ENCODE results near the gene TYSND1. TPM values are rescaled to one million over a fixed set of nuclear protein-coding genes. Genes with fewer than 3 reads are reported as not detected.

Gene TYSND1
- total RNA-seq, 1 experiment from 2014 or later, result 23.6 TPM

- Histone ChIP-seq H3K79me2 (ENCODE audit: low read length) (peaks cover 34% of the 10 kb centered on the region), H3K4me3 (ENCODE audit: low read length) (no peak overlapping the region), H4K20me1 (ENCODE audit: insufficient read depth, low read depth, low read length) (no peaks in the 10 kb centered on the region), H3K27ac (ENCODE audit: low read length) (no peak overlapping the region), H3K27me3 (ENCODE audit: low read length) (no peaks in the 10 kb centered on the region), H3K4me2 (ENCODE audit: low read depth, low read length, poor library complexity, severe bottlenecking) (no peak overlapping the region), H3K36me3 (ENCODE audit: insufficient read depth, low read length) (peaks cover 3% of the 10 kb centered on the region; the same call in 1 of the 2 replicates), H3K9ac (ENCODE audit: low read length) (no peak overlapping the region), H3K9me2 (replicated peaks; ENCODE audit: insufficient read depth, low read length) (no peaks in the 10 kb centered on the region), H3K4me1 (ENCODE audit: low read length) (peaks cover 29% of the 10 kb centered on the region), H2AFZ (ENCODE audit: low read length) (no peak overlapping the region), H3K9me3 (ENCODE audit: low read length) (no peaks in the 10 kb centered on the region)
- no peak for DNase-seq
Observed at GRCh38 chr10:70135046-70135445, 11.5 kb downstream of the TYSND1 start.

GRCh38 chr10:70132098-70133029, 14.1 kb downstream of the TYSND1 start, which contains the start of gene AIFM2:
AIFM2 (minus strand) TSS chr10:70132825; CDS start chr10:70124084, 8,741 bp downstream.
- peak within 1 kb of the TSS; percentile 86 for H2AFZ ChIP-seq (ENCODE audit: low read length)
- H3K79me2 ChIP-seq (ENCODE audit: low read length), result peaks cover 40% of the 10 kb centered on the region
- peaks cover 7% of the 10 kb centered on the region; the same call in 1 of the 2 replicates for H3K36me3 ChIP-seq (ENCODE audit: insufficient read depth, low read length)
- peak; percentile 85 for DNase-seq
- peaks cover 29% of the 10 kb centered on the region for H3K4me1 ChIP-seq (ENCODE audit: low read length)
- H3K9me2 ChIP-seq (replicated peaks; ENCODE audit: insufficient read depth, low read length), result no peaks in the 10 kb centered on the region
- peak within 1 kb of the TSS; percentile 98 for H3K4me2 ChIP-seq (ENCODE audit: low read depth, low read length, poor library complexity, severe bottlenecking)
- peak within 1 kb of the TSS; percentile 89 for H3K9ac ChIP-seq (ENCODE audit: low read length)
- peak within 1 kb of the TSS; percentile 76 for H3K27ac ChIP-seq (ENCODE audit: low read length)
- H4K20me1 ChIP-seq (ENCODE audit: insufficient read depth, low read depth, low read length), result no peaks in the 10 kb centered on the region
- peak within 1 kb of the TSS; percentile 92 for H3K4me3 ChIP-seq (ENCODE audit: low read length)
- H3K27me3 ChIP-seq (ENCODE audit: low read length), result no peaks in the 10 kb centered on the region
- H3K9me3 ChIP-seq (ENCODE audit: low read length), result no peaks in the 10 kb centered on the region

- no peak for DNase-seq
- H3K4me3 ChIP-seq (ENCODE audit: low read length), result peak overlapping the region; percentile 92
- peak overlapping the region; percentile 89 for H3K9ac ChIP-seq (ENCODE audit: low read length)
- no peaks in the 10 kb centered on the region for H3K9me2 ChIP-seq (replicated peaks; ENCODE audit: insufficient read depth, low read length)
- no peaks in the 10 kb centered on the region for H3K27me3 ChIP-seq (ENCODE audit: low read length)
- H3K9me3 ChIP-seq (ENCODE audit: low read length), result no peaks in the 10 kb centered on the region
- H2AFZ ChIP-seq (ENCODE audit: low read length), result no peak overlapping the region
- H3K79me2 ChIP-seq (ENCODE audit: low read length), result peaks cover 40% of the 10 kb centered on the region
- peaks cover 29% of the 10 kb centered on the region for H3K4me1 ChIP-seq (ENCODE audit: low read length)
- H3K36me3 ChIP-seq (ENCODE audit: insufficient read depth, low read length), result peaks cover 7% of the 10 kb centered on the region; the same call in 1 of the 2 replicates
- H3K27ac ChIP-seq (ENCODE audit: low read length), result peak overlapping the region; percentile 76
- H3K4me2 ChIP-seq (ENCODE audit: low read depth, low read length, poor library complexity, severe bottlenecking), result peak overlapping the region; percentile 98
- H4K20me1 ChIP-seq (ENCODE audit: insufficient read depth, low read depth, low read length), result no peaks in the 10 kb centered on the region
Observed at GRCh38 chr10:70131560-70131937, 15.0 kb downstream of the TYSND1 start.

GRCh38 chr10:70130878-70131559, 15.5 kb downstream of the TYSND1 start:
- Histone ChIP-seq H3K4me3 (ENCODE audit: low read length) (peak overlapping the region; percentile 92; the same call in 1 of the 2 replicates), H3K79me2 (ENCODE audit: low read length) (peaks cover 40% of the 10 kb centered on the region)

GRCh38 chr10:70126700-70127395, 19.7 kb downstream of the TYSND1 start:
- Histone ChIP-seq H2AFZ (ENCODE audit: low read length) (no peak overlapping the region), H3K27me3 (ENCODE audit: low read length) (no peaks in the 10 kb centered on the region), H3K27ac (ENCODE audit: low read length) (no peak overlapping the region), H3K79me2 (ENCODE audit: low read length) (peaks cover 27% of the 10 kb centered on the region), H3K36me3 (ENCODE audit: insufficient read depth, low read length) (peaks cover 7% of the 10 kb centered on the region; the same call in 1 of the 2 replicates), H3K9me2 (replicated peaks; ENCODE audit: insufficient read depth, low read length) (no peaks in the 10 kb centered on the region), H3K4me3 (ENCODE audit: low read length) (no peak overlapping the region), H4K20me1 (ENCODE audit: insufficient read depth, low read depth, low read length) (no peaks in the 10 kb centered on the region), H3K9me3 (ENCODE audit: low read length) (no peaks in the 10 kb centered on the region), H3K9ac (ENCODE audit: low read length) (no peak overlapping the region), H3K4me1 (ENCODE audit: low read length) (peaks cover 16% of the 10 kb centered on the region), H3K4me2 (ENCODE audit: low read depth, low read length, poor library complexity, severe bottlenecking) (no peak overlapping the region)
- DNase-seq, result no peak

More at GRCh38 chr10:70130878-70131559, 15.5 kb downstream of the TYSND1 start:
- H2AFZ ChIP-seq (ENCODE audit: low read length), result no peak overlapping the region
- H3K27me3 ChIP-seq (ENCODE audit: low read length), result no peaks in the 10 kb centered on the region
- H3K9me2 ChIP-seq (replicated peaks; ENCODE audit: insufficient read depth, low read length), result no peaks in the 10 kb centered on the region
- no peaks in the 10 kb centered on the region for H4K20me1 ChIP-seq (ENCODE audit: insufficient read depth, low read depth, low read length)
- H3K27ac ChIP-seq (ENCODE audit: low read length), result peak overlapping the region; percentile 1; the same call in 1 of the 2 replicates
- peak overlapping the region; percentile 98 for H3K4me2 ChIP-seq (ENCODE audit: low read depth, low read length, poor library complexity, severe bottlenecking)
- H3K4me1 ChIP-seq (ENCODE audit: low read length), result peaks cover 29% of the 10 kb centered on the region
- no peak for DNase-seq
- H3K36me3 ChIP-seq (ENCODE audit: insufficient read depth, low read length), result peaks cover 7% of the 10 kb centered on the region; the same call in 1 of the 2 replicates
- H3K9me3 ChIP-seq (ENCODE audit: low read length), result no peaks in the 10 kb centered on the region
- peak overlapping the region; percentile 89; the same call in 1 of the 2 replicates for H3K9ac ChIP-seq (ENCODE audit: low read length)

GRCh38 chr10:70125918-70126552, 20.5 kb downstream of the TYSND1 start:
- no peak for DNase-seq
- Histone ChIP-seq H3K27me3 (ENCODE audit: low read length) (no peaks in the 10 kb centered on the region), H3K4me3 (ENCODE audit: low read length) (no peak overlapping the region), H2AFZ (ENCODE audit: low read length) (no peak overlapping the region), H3K9me2 (replicated peaks; ENCODE audit: insufficient read depth, low read length) (no peaks in the 10 kb centered on the region), H3K4me1 (ENCODE audit: low read length) (peaks cover 8% of the 10 kb centered on the region), H4K20me1 (ENCODE audit: insufficient read depth, low read depth, low read length) (no peaks in the 10 kb centered on the region), H3K9me3 (ENCODE audit: low read length) (no peaks in the 10 kb centered on the region), H3K9ac (ENCODE audit: low read length) (no peak overlapping the region), H3K36me3 (ENCODE audit: insufficient read depth, low read length) (peaks cover 7% of the 10 kb centered on the region; the same call in 1 of the 2 replicates), H3K79me2 (ENCODE audit: low read length) (peaks cover 19% of the 10 kb centered on the region), H3K4me2 (ENCODE audit: low read depth, low read length, poor library complexity, severe bottlenecking) (no peak overlapping the region), H3K27ac (ENCODE audit: low read length) (no peak overlapping the region)

- H3K9ac ChIP-seq (ENCODE audit: low read length), result no peak overlapping the region
- H4K20me1 ChIP-seq (ENCODE audit: insufficient read depth, low read depth, low read length), result no peaks in the 10 kb centered on the region
- no peaks in the 10 kb centered on the region for H3K27me3 ChIP-seq (ENCODE audit: low read length)
- H3K36me3 ChIP-seq (ENCODE audit: insufficient read depth, low read length), result peaks cover 5% of the 10 kb centered on the region
- no peak overlapping the region for H2AFZ ChIP-seq (ENCODE audit: low read length)
- no peak overlapping the region for H3K4me3 ChIP-seq (ENCODE audit: low read length)
- peaks cover 9% of the 10 kb centered on the region for H3K79me2 ChIP-seq (ENCODE audit: low read length)
- H3K4me1 ChIP-seq (ENCODE audit: low read length), result no peaks in the 10 kb centered on the region
- no peaks in the 10 kb centered on the region for H3K9me3 ChIP-seq (ENCODE audit: low read length)
- no peak for DNase-seq
- no peak overlapping the region for H3K4me2 ChIP-seq (ENCODE audit: low read depth, low read length, poor library complexity, severe bottlenecking)
- H3K9me2 ChIP-seq (replicated peaks; ENCODE audit: insufficient read depth, low read length), result no peaks in the 10 kb centered on the region
- H3K27ac ChIP-seq (ENCODE audit: low read length), result no peak overlapping the region
Observed at GRCh38 chr10:70124918-70125317, 21.6 kb downstream of the TYSND1 start.
